TTC549 (cell line): ENCODE data around the gene SSR4.
"Not testable (repeated sequence)": the region's sequence is repeated elsewhere in the genome, so short reads cannot be mapped to it uniquely, and the experiment has no call there.

Experiments used
- FAIRE-seq: peaks from 2 replicates; lab custom pipeline; 2012; peaks lifted over from hg19 to GRCh38; lab: Jason Lieb, UNC

SSR4 gene

GRCh38 chrX:153806999-153807575 is 12.6 kb downstream of the SSR4 start:
- no peak for FAIRE-seq

GRCh38 chrX:153807976-153808375 is 13.5 kb downstream of the SSR4 start:
- FAIRE-seq: no peak

- FAIRE-seq: no peak
Observed at GRCh38 chrX:153812220-153812619, 17.8 kb downstream of the SSR4 start.

DNA sequence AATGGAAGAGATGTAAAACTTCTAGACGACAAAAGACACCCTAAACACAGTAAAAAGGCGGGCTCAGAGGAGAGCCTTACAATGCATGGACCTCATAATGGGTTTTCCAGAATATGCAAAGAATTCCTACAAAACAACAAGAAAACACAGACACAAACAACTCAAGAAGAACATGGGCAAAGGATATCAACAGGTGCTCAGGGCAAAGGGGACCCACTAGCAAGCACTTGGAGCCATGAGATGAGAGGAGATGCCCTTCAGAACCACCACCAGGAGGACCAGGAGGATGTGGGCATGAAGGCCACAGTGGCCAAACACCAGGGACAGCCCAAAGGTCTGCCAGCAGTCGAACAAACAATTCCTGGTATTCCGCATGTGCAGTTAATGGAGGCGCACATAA is 18.7 kb downstream of the SSR4 start:
- FAIRE-seq: no peak

DNA sequence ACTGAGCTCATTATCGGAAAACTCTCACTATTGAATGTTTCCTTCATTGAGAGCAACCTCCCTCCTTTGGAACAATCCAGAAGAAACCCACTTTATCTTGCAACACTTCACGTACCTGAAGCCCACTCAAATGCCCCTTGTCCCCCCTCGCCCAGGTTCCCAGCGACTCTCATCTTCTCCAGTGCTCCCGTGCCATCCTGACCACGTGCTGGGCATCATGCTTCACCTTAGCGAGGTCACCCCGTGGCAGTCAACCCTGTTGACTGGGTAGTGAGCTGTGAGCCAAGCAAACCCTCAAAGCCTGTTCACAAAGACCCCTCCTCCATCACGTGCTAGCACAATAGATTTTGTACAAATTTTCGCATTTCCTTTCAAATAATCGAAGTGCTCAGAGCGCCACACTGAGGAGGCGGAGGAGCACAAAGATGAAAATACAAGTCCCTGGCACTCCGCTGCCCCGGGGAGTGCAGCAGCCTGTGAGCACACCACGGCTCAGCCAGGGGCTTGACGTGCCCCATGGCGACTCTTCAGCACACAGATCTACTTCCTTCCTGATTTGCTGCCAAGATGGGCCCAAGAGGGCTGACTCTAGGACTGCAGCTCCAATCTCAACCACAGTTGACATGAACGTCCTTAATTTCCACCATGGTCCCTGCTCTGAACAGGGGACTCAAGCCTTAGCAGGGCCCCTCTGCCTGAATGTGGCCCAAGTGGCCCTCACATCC is 20.3 kb downstream of the SSR4 start:
- no peak for FAIRE-seq

DNA sequence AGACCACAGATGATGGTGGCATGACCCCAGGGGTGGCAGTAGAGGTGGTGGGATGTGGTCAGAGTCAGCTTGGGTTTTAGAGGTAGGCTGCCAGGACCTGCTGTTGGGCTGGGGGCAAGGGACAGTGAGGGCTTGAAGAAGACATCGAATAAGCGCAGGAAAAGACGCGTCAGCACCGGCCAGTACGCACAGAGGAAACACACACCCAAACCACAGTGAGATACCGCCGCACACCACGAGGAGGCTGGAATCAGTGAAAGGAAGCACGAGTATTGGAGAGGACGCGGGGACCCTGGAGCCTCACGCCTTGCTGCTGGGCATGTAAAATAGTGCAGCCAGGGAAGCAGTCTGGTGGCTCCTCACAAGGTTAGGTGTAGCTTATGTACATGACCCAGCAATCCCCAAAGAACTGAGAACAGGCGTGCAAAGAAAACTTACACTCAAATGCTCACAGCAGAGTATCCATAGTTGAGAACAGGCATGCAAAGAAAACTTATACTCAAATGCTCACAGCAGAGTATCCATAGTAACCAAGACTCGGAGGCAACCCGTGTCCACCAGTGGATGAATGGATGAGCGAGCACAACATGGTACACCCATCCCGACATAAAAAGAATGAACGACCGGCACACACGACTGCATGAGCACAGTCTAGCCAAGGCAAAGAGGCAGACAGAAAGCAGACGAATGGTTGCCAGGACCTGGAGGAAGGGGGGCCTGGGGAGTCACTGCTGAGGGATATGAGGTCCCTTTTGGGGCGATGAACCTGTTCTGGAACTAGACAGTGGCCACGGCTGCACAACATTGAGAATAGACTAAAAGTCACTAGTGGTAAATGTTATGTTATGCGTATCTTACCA is 22.6 kb downstream of the SSR4 start:
- no peak for FAIRE-seq

DNA sequence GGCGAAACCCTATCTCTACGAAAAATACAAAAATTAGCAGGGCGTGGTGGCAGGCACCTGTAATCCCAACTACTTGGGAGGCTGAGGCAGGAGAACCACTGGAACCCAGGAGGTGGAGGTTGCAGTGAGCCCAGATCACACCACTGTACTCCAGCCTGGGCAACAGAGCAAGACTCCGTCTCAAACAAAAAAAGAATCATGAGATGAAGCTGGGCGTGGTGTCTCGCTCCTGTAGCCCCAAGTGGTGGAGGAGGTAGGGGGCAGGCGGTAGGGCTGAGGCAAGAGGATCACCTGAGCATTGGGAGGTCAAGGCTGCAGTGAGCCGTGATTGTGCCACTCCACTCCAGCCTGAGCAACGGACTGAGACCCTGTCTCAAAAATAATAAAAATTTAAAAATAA is 23.6 kb downstream of the SSR4 start:
- not testable (repeated sequence) for FAIRE-seq

GRCh38 chrX:153818571-153819383 is 24.3 kb downstream of the SSR4 start:
- FAIRE-seq: no peak

GRCh38 chrX:153819384-153820040 is 25.0 kb downstream of the SSR4 start:
- FAIRE-seq: no peak

- no peak for FAIRE-seq
Observed at GRCh38 chrX:153820601-153821000, 26.1 kb downstream of the SSR4 start.

GRCh38 chrX:153821066-153821465 is 26.6 kb downstream of the SSR4 start:
- no peak for FAIRE-seq

DNA sequence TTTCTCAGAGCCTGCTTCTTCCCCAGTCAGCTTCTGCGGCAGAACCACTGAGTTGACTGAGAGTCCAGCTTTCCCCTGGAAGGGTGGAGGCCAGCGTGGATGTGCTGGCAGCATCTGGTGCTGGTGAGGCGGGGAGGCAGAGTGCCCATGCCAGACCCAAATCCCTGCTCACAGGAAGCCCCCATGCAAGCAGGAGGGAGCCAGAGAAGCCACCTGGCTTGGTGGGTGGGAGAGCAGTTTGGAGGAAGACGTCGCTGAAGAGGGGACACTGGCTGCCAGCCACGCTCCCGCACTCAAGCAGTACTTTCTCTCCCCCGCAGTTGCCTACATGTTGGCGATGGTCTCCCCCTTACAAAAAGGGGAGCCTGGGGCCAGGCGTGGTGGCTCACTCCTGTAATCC is 29.9 kb downstream of the SSR4 start:
- FAIRE-seq: no peak

DNA sequence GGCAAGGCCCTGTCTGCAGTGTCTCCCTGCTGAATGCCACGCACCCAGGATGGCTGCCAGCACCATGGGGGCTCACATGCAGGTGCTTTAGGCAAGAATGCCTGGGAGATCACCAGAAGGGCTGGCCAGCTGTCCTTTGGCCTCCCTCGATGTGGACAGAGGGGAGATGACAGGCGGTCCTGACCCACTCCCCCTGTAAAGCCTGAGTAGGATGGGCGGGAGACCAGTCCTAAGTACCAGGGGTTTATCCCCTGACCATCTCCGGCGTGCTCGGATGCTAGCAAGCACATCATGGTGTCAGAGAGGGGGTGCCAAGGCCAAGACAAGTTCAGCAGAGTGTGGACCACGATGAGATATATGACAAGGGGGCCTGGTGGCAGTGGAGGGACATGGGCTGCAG is 30.6 kb downstream of the SSR4 start:
- no peak for FAIRE-seq

DNA sequence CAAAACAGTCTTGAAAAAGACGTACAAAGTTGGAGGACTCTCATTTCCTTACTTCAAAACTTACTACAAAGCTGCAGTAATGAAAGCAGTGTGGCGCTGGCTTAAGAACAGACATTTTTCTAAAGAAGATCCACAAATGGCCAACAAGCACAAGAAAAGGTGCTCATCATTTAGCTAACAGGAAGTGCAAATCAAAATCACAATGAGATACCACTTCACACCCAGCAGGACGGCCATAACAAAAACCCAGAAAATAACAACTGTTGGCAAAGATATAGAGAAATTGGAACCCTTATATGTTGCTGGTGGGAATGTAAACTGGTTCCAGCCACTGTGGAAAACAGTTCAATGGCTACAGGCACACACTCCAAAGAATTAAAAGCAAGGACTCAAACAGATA is 32.5 kb downstream of the SSR4 start:
- FAIRE-seq: no peak

- FAIRE-seq: no peak
Observed at GRCh38 chrX:153827903-153828302, 33.4 kb downstream of the SSR4 start.

GRCh38 chrX:153828308-153828707 is 33.8 kb downstream of the SSR4 start:
- FAIRE-seq: no peak

DNA sequence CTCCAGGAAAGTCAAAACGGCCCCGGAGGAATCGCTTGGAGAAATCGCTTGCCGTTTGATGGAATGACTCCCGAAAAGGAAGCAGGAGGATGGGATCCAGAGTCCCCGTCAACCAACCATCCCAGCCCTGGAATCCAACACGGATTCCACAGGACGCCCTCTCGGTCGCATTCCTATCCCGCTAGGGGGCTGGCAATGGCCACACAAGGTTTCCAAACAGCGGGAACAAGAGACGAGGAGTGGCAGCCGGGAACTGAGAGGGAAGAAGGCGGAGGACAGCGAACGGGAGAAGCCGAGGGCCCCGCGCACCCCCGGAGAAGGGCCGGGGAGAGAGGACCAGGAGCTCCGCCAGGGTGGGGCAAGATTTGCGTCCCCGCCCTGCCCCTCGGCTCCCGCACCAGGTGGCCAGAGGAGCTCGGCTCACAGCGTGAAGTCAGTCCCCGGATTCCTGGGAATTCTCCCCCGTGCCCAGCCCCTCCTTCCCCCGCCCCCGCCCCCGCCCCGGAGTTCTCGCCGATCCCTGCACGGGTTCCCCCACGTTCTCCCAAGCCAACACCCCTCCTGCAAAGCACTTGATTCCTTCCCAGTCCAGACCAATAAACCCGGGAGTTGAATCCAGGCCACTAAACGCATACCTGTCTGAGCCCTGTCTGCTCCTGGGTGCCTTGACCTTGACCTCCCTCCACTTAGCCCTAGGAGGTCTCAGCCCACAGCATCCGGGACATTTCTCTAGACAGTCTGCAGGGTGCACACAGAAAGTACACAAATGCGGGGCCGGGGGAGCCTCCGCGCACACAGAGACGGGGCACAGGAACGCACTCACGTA is 34.5 kb downstream of the SSR4 start:
- no peak for FAIRE-seq

DNA sequence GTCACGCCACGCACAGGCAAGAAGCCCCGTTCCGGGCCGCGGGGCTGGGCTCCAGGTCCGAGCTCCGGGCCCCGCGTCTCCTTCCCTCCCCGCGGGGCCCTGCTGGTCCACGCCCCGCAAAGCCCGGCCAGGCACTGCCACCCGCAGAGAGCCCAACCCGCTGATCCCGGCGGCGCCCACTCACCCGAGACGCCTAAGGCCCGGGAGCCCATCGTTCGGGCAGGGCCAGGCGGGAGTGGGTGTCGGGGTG is 35.0 kb downstream of the SSR4 start:
- no peak for FAIRE-seq

DNA sequence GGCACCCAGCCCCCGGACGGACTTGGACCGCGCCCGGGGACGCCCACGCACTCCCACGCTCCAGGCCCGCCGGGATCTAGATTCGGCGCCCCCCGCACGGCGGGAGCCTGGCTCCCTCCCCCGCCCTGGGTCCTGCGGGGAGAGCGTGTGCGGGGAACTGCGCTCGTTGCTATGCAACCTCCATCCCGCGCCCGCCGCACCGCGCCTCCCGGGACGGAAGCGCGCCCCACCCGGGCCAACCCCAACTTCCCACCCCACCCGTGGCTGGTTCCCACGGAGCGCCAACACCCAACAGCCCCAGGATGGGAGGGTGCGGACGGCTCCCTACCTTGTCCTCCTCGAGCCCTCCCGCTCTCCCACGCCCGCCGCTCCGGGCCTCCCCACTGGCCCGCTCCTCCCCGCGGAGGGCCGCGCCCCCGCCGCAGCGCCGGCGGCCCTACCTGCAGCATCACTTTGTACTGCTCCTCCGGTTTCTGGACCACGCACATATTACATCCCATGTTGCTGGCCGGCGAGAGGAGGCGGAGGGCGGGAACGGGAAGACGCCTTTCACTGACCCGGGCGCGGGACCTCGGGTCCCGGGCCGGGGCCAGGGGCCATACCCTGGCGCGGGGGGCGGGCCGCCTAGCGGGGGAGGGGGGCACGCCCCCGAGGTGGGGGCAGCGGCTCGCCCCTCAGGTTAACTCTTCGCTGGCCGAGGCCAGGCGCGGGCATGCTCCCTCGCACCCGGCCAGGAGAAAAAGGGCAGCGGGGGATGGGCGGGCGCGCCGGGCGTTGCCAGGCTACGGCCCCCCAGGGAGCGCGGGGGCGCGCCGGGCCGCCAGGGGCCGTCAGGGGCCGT is 35.6 kb downstream of the SSR4 start, which contains the start of gene PDZD4:
PDZD4 (minus strand) TSS at position 746 of the 841 bp plus-strand sequence; CDS start at position 500, 246 bp downstream.
- no peak for FAIRE-seq
